IMR-90 (cell line): Measurements from ENCODE around the gene KRABD2.

Experiments
- CEBPB ChIP-seq: IDR thresholded peaks from 2 replicates; pipeline ENCODE4 v1.6.1; 2012; ENCODE audit warnings: low read depth, low read length, improper control_type of control experiment
- ELK1 ChIP-seq: fragments of 150-350 bp; IDR thresholded peaks from 2 replicates; pipeline ENCODE4 v1.6.1; 2016; ENCODE audit warnings: low read depth, mild to moderate bottlenecking, low read length, moderate library complexity, borderline replicate concordance
- POLR2A ChIP-seq: IDR thresholded peaks from 2 replicates; pipeline ENCODE4 v1.6.1; 2012; ENCODE audit warnings: mild to moderate bottlenecking, low read depth, low read length
- RCOR1 ChIP-seq: IDR thresholded peaks from 2 replicates; pipeline ENCODE4 v1.6.1; 2012; ENCODE audit warnings: mild to moderate bottlenecking, low read length, improper control_type of control experiment; ENCODE audit not compliant: insufficient replicate concordance
- TF ChIP-seq, protein P1 (sequence below): conservative IDR thresholded peaks from 2 replicates; pipeline ENCODE4 v1.5.1; 2012; ENCODE audit warnings: mild to moderate bottlenecking, low read depth, low read length, improper control_type of control experiment

DNA sequence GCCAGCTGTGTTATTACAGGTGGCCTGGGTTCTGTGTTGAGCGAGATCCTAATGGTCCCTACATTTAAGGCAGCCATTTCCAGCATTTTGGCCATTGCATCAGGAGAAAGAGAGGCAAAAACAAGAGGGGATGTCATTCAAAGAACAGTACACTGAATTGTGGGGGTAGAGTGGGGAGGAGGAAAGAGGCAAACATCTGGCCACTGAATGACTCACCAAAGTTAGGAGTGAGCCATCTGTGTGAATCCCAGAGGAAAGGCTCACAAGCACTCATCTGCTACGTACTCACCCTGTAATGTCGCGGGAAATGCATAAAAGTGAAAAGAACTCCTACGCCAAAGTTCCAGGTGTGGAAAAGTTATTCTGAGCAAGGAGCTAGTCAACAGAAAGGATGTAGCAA, 16.7 kb downstream of the KRABD2 start:
- TF ChIP-seq, protein P1, sequence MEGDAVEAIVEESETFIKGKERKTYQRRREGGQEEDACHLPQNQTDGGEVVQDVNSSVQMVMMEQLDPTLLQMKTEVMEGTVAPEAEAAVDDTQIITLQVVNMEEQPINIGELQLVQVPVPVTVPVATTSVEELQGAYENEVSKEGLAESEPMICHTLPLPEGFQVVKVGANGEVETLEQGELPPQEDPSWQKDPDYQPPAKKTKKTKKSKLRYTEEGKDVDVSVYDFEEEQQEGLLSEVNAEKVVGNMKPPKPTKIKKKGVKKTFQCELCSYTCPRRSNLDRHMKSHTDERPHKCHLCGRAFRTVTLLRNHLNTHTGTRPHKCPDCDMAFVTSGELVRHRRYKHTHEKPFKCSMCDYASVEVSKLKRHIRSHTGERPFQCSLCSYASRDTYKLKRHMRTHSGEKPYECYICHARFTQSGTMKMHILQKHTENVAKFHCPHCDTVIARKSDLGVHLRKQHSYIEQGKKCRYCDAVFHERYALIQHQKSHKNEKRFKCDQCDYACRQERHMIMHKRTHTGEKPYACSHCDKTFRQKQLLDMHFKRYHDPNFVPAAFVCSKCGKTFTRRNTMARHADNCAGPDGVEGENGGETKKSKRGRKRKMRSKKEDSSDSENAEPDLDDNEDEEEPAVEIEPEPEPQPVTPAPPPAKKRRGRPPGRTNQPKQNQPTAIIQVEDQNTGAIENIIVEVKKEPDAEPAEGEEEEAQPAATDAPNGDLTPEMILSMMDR: no peak
- TF ChIP-seq RCOR1 (peak; percentile 9), ELK1 (no peak), CEBPB (no peak; the same call in 1 of the 2 replicates), POLR2A (no peak)
